Measurements from ENCODE around the gene OSGEP. TPM values are rescaled to one million over a fixed set of nuclear protein-coding genes. Genes with fewer than 3 reads are reported as not detected.

Gene OSGEP
- total RNA-seq, 2 experiments from 2014 or later, result 49.2 to 52.9 TPM

DNA sequence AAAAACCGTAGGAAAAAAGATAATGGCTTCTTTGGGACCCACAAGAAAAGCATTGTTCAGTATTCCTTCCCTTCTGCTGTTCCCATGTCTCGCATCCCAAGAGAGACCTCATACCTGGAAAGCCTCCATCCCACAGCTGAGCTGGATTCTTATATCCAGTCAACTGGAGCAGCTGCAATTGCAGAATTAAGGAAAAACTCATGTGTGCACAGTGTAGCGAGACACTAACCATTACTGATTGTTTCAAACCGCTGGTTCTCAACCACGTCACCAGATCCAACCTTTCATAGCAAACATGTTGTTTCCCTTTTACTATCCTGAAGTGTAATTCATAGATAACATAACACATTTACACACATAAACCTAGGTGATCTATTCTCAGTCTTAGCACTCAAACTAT, 45.3 kb upstream of the OSGEP start:
- DNase-seq, result no peak
- H3K36me3 ChIP-seq (ENCODE audit: insufficient read depth, low read length), result no peaks in the 10 kb centered on the region
- no peak overlapping the region for H3K27ac ChIP-seq (ENCODE audit: low read depth in 1 of 2, low read length in 2 of 2)
- ATAC-seq (ENCODE audit: poor library complexity), result no peak
- no peaks in the 10 kb centered on the region for H3K9me3 ChIP-seq (ENCODE audit: control insufficient read depth in 1 of 2, insufficient read depth in 1 of 2, low read length in 2 of 2)
- no peaks in the 10 kb centered on the region for H3K27me3 Mint-ChIP-seq
- intact Hi-C loops (cut with DNase I, micrococcal nuclease), result no loop called here
- no peak overlapping the region for H3K27ac Mint-ChIP-seq
- H3K4me3 Mint-ChIP-seq, result no peak overlapping the region
- no peaks in the 10 kb centered on the region for H3K9me3 Mint-ChIP-seq
- no peaks in the 10 kb centered on the region for H3K27me3 ChIP-seq (ENCODE audit: control insufficient read depth in 1 of 2, insufficient read depth in 2 of 2, low read length in 2 of 2)
- H3K36me3 Mint-ChIP-seq (ENCODE audit: low read depth), result no peaks in the 10 kb centered on the region
- POLR2A ChIA-PET, result no interaction called here
- TF ChIP-seq, protein P1, sequence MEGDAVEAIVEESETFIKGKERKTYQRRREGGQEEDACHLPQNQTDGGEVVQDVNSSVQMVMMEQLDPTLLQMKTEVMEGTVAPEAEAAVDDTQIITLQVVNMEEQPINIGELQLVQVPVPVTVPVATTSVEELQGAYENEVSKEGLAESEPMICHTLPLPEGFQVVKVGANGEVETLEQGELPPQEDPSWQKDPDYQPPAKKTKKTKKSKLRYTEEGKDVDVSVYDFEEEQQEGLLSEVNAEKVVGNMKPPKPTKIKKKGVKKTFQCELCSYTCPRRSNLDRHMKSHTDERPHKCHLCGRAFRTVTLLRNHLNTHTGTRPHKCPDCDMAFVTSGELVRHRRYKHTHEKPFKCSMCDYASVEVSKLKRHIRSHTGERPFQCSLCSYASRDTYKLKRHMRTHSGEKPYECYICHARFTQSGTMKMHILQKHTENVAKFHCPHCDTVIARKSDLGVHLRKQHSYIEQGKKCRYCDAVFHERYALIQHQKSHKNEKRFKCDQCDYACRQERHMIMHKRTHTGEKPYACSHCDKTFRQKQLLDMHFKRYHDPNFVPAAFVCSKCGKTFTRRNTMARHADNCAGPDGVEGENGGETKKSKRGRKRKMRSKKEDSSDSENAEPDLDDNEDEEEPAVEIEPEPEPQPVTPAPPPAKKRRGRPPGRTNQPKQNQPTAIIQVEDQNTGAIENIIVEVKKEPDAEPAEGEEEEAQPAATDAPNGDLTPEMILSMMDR (IDR thresholded peaks at IDR 0.05), result no peak
- CTCF ChIA-PET, result no interaction called here
- peaks cover 24% of the 10 kb centered on the region for H3K4me1 Mint-ChIP-seq (ENCODE audit: low read depth)
- no peak overlapping the region for H3K4me3 ChIP-seq (ENCODE audit: low read length)
- peaks cover 6% of the 10 kb centered on the region for H3K4me1 ChIP-seq (ENCODE audit: insufficient read depth, low read length)

DNA sequence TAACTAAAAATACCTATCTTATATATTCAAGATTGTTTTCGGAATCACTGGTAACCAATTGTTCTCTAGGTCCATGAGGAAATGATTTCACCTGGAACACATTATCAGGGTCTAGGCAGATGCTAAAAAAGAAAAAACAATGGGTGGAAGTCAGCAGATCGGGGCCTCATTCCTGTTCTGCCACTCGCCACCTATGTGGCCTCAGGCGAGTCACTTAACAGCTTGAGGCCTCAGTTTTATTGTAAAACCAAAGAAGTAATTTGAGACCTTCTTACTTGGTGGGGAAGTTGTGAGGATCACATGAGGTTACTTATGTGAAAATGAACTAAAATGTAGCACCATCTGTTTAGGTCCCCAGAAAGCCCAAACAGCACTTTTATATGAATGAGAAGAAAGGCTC, 44.5 kb upstream of the OSGEP start:
- POLR2A ChIA-PET, result no interaction called here
- TF ChIP-seq, protein P1 (IDR thresholded peaks at IDR 0.05), result no peak

DNA sequence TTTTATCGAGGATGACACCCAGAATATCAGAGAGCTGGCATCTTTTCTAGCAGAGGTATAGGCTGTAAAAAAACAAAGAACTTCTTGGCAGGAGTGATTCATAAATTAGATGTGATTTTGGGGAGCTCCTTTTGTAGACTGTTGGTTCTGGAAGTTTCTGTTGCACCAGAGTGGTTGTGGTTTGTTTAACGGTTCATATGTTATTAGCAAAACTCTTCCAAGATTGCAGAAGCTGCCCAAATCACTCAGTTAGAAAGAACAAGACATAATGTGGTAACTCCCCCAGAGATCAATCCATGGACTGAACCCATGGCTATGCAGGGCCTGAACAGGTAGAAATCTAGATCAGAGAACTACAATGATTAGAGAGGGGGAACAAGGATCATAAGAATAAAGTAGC, 44.0 kb upstream of the OSGEP start:
- ChIA-PET POLR2A (no interaction called here), CTCF (no interaction called here)
- no peak overlapping the region for H3K4me3 Mint-ChIP-seq
- no peaks in the 10 kb centered on the region for H3K9me3 Mint-ChIP-seq
- ATAC-seq (ENCODE audit: poor library complexity) (no peak), DNase-seq (no peak)
- H3K27ac Mint-ChIP-seq, result no peak overlapping the region
- Histone ChIP-seq H3K27ac (ENCODE audit: low read depth in 1 of 2, low read length in 2 of 2) (no peak overlapping the region), H3K9me3 (ENCODE audit: control insufficient read depth in 1 of 2, insufficient read depth in 1 of 2, low read length in 2 of 2) (no peaks in the 10 kb centered on the region), H3K27me3 (ENCODE audit: control insufficient read depth in 1 of 2, insufficient read depth in 2 of 2, low read length in 2 of 2) (no peaks in the 10 kb centered on the region), H3K36me3 (ENCODE audit: insufficient read depth, low read length) (no peaks in the 10 kb centered on the region), H3K4me3 (ENCODE audit: low read length) (no peak overlapping the region), H3K4me1 (ENCODE audit: insufficient read depth, low read length) (peaks cover 8% of the 10 kb centered on the region)
- no peaks in the 10 kb centered on the region for H3K36me3 Mint-ChIP-seq (ENCODE audit: low read depth)
- TF ChIP-seq, protein P1 (IDR thresholded peaks at IDR 0.05), result no peak
- intact Hi-C loops (cut with DNase I, micrococcal nuclease), result no loop called here
- H3K27me3 Mint-ChIP-seq, result no peaks in the 10 kb centered on the region
- peaks cover 25% of the 10 kb centered on the region for H3K4me1 Mint-ChIP-seq (ENCODE audit: low read depth)

More for the DNA sequence above, 44.5 kb upstream of the OSGEP start:
- Mint-ChIP-seq H3K4me1 (ENCODE audit: low read depth) (peaks cover 25% of the 10 kb centered on the region), H3K27me3 (no peaks in the 10 kb centered on the region), H3K27ac (no peak overlapping the region), H3K4me3 (no peak overlapping the region), H3K36me3 (ENCODE audit: low read depth) (no peaks in the 10 kb centered on the region), H3K9me3 (no peaks in the 10 kb centered on the region)
- Histone ChIP-seq H3K9me3 (ENCODE audit: control insufficient read depth in 1 of 2, insufficient read depth in 1 of 2, low read length in 2 of 2) (no peaks in the 10 kb centered on the region), H3K27ac (ENCODE audit: low read depth in 1 of 2, low read length in 2 of 2) (no peak overlapping the region), H3K36me3 (ENCODE audit: insufficient read depth, low read length) (no peaks in the 10 kb centered on the region), H3K27me3 (ENCODE audit: control insufficient read depth in 1 of 2, insufficient read depth in 2 of 2, low read length in 2 of 2) (no peaks in the 10 kb centered on the region), H3K4me1 (ENCODE audit: insufficient read depth, low read length) (peaks cover 7% of the 10 kb centered on the region), H3K4me3 (ENCODE audit: low read length) (no peak overlapping the region)
- CTCF ChIA-PET, result no interaction called here
- intact Hi-C loops (cut with DNase I, micrococcal nuclease), result no loop called here
- DNase-seq, result no peak
- ATAC-seq (ENCODE audit: poor library complexity), result no peak

Measured in CD4-positive, alpha-beta T cell (primary cell).